SK-N-SH treated with all-trans-retinoic acid at 6 μM for 48 hours (cell line): Measurements from ENCODE around the gene LIPJ.

Source experiments
- ATAC-seq: fragments of 200-7000 bp; cut with Tn5 transposase; 3 replicates; pipeline ENCODE4 v1.9.1; 2020; ENCODE audit warnings: mild to moderate bottlenecking, moderate library complexity
- ARNTL ChIP-seq: fragments of 450-650 bp; formaldehyde crosslinking; IDR thresholded peaks from 2 replicates; pipeline ENCODE4 v1.5.0; 2020; ENCODE audit warnings: low read depth, mild to moderate bottlenecking, moderate library complexity, borderline replicate concordance
- BACH2 ChIP-seq: fragments of 250-450 bp; sonication (Bioruptor Pico); IDR thresholded peaks from 2 replicates; pipeline ENCODE4 v1.9.0; 2021; ENCODE audit warnings: mild to moderate bottlenecking, borderline replicate concordance
- CSDC2 ChIP-seq: fragments of 250-450 bp; sonication (Bioruptor Pico); IDR thresholded peaks from 2 replicates; pipeline ENCODE4 v1.5.0; 2020; ENCODE audit warnings: mild to moderate bottlenecking, moderate library complexity
- ESRRG ChIP-seq: fragments of 250-450 bp; sonication (Bioruptor Pico); IDR thresholded peaks from 2 replicates; pipeline ENCODE4 v1.6.1; 2021; ENCODE audit warnings: mild to moderate bottlenecking
- GLIS3 ChIP-seq: fragments of 250-450 bp; sonication (Bioruptor Pico); IDR thresholded peaks from 2 replicates; pipeline ENCODE4 v1.5.0; 2020; ENCODE audit warnings: mild to moderate bottlenecking, moderate library complexity
- ISL1 ChIP-seq: fragments of 250-450 bp; sonication (Bioruptor Pico); IDR thresholded peaks from 2 replicates; pipeline ENCODE4 v2.1.2; 2022; ENCODE audit warnings: mild to moderate bottlenecking, moderate library complexity
- OSR1 ChIP-seq: fragments of 250-450 bp; sonication (Bioruptor Pico); IDR thresholded peaks from 2 replicates; pipeline ENCODE4 v1.8.0; 2022; ENCODE audit warnings: moderate library complexity, mild to moderate bottlenecking, inconsistent platforms
- PPARA ChIP-seq: fragments of 250-450 bp; sonication (Bioruptor Pico); IDR thresholded peaks from 2 replicates; pipeline ENCODE4 v1.5.0; 2020; ENCODE audit warnings: mild to moderate bottlenecking, borderline replicate concordance
- RARB ChIP-seq: fragments of 250-450 bp; sonication (Bioruptor Pico); IDR thresholded peaks from 2 replicates; pipeline ENCODE4 v1.8.0; 2021; ENCODE audit warnings: mild to moderate bottlenecking, moderate library complexity
- SNAI2 ChIP-seq: fragments of 250-450 bp; sonication (Bioruptor Pico); IDR thresholded peaks from 2 replicates; pipeline ENCODE4 v1.5.0; 2020; ENCODE audit warnings: mild to moderate bottlenecking, moderate library complexity
- TCF4 ChIP-seq: fragments of 250-450 bp; sonication (Bioruptor Pico); IDR thresholded peaks from 2 replicates; pipeline ENCODE4 v1.8.0; 2021; ENCODE audit warnings: mild to moderate bottlenecking, moderate library complexity, borderline replicate concordance
- TOX ChIP-seq: fragments of 250-450 bp; sonication (Bioruptor Pico); IDR thresholded peaks from 2 replicates; pipeline ENCODE4 v1.8.0; 2021; ENCODE audit warnings: mild to moderate bottlenecking, moderate library complexity, borderline replicate concordance
- ZC3H10 ChIP-seq: fragments of 250-450 bp; sonication (Bioruptor Pico); IDR thresholded peaks from 2 replicates; pipeline ENCODE4 v1.5.1; 2021; ENCODE audit warnings: mild to moderate bottlenecking, moderate library complexity
- ZFP3 ChIP-seq: fragments of 250-450 bp; sonication (Bioruptor Pico); IDR thresholded peaks from 2 replicates; pipeline ENCODE4 v1.5.0; 2020; ENCODE audit warnings: mild to moderate bottlenecking, moderate library complexity
- ZFP30 ChIP-seq: fragments of 450-650 bp; formaldehyde crosslinking; IDR thresholded peaks from 2 replicates; pipeline ENCODE4 v1.5.0; 2022; ENCODE audit warnings: mild to moderate bottlenecking, moderate library complexity
- ZNF565 ChIP-seq: fragments of 450-650 bp; formaldehyde crosslinking; conservative IDR thresholded peaks from 2 replicates; pipeline ENCODE4 v1.5.0; 2020; ENCODE audit warnings: low read depth, mild to moderate bottlenecking, moderate library complexity
- ZNF70 ChIP-seq: fragments of 450-650 bp; formaldehyde crosslinking; IDR thresholded peaks from 2 replicates; pipeline ENCODE4 v1.5.0; 2020; ENCODE audit warnings: mild to moderate bottlenecking, moderate library complexity
- ZNF8 ChIP-seq: fragments of 450-650 bp; formaldehyde crosslinking; IDR thresholded peaks from 2 replicates; pipeline ENCODE4 v1.5.0; 2020; ENCODE audit warnings: mild to moderate bottlenecking, moderate library complexity
- TF ChIP-seq, protein P1 (sequence below): fragments of 250-450 bp; sonication (Bioruptor Pico); IDR thresholded peaks from 2 replicates; pipeline ENCODE4 v1.8.0; 2020; ENCODE audit warnings: mild to moderate bottlenecking, moderate library complexity, borderline replicate concordance
- TF ChIP-seq, protein P2 (sequence below): fragments of 250-450 bp; sonication (Bioruptor Pico); IDR thresholded peaks from 2 replicates; pipeline ENCODE4 v1.5.1; 2021; ENCODE audit warnings: mild to moderate bottlenecking, moderate library complexity
- TF ChIP-seq, protein P3 (sequence below): fragments of 250-450 bp; sonication (Bioruptor Pico); IDR thresholded peaks from 2 replicates; pipeline ENCODE4 v1.8.0; 2021; ENCODE audit warnings: low read depth, mild to moderate bottlenecking, moderate library complexity, borderline replicate concordance
- TF ChIP-seq, protein P4 (sequence below): fragments of 250-450 bp; sonication (Bioruptor Pico); IDR thresholded peaks from 2 replicates; pipeline ENCODE4 v1.5.1; 2020; ENCODE audit warnings: low read depth, mild to moderate bottlenecking, moderate library complexity

Gene LIPJ

DNA sequence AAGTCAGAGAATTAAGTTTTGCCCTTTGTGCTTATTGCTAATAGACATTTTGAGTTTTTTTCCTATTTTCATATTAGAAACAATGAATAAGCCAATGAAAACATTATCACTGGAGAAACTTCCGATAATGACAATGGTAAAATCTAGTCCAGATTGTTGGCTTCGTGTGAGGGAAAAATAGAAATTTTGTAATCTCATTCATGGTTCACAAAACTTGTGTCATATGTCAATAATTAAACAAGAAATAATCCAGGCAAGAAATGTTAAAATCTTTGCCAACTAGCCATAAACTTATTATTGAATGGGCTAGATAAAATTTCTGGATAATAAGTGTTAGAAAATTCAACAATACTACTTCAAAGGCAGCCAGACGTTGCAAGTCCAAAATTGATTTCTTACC is 40.1 kb upstream of the LIPJ start:
- no peak for ATAC-seq
- TF ChIP-seq BACH2, result no peak
- no peak for TF ChIP-seq ARNTL (CRISPR knock-in tag)
- no peak for TF ChIP-seq TCF4 (CRISPR knock-in tag)
- TF ChIP-seq ZNF8 (CRISPR knock-in tag), result no peak
- TF ChIP-seq CSDC2 (CRISPR knock-in tag), result no peak
- TF ChIP-seq, protein P1, sequence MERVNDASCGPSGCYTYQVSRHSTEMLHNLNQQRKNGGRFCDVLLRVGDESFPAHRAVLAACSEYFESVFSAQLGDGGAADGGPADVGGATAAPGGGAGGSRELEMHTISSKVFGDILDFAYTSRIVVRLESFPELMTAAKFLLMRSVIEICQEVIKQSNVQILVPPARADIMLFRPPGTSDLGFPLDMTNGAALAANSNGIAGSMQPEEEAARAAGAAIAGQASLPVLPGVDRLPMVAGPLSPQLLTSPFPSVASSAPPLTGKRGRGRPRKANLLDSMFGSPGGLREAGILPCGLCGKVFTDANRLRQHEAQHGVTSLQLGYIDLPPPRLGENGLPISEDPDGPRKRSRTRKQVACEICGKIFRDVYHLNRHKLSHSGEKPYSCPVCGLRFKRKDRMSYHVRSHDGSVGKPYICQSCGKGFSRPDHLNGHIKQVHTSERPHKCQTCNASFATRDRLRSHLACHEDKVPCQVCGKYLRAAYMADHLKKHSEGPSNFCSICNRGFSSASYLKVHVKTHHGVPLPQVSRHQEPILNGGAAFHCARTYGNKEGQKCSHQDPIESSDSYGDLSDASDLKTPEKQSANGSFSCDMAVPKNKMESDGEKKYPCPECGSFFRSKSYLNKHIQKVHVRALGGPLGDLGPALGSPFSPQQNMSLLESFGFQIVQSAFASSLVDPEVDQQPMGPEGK (CRISPR knock-in tag), result no peak
- TF ChIP-seq, protein P2, sequence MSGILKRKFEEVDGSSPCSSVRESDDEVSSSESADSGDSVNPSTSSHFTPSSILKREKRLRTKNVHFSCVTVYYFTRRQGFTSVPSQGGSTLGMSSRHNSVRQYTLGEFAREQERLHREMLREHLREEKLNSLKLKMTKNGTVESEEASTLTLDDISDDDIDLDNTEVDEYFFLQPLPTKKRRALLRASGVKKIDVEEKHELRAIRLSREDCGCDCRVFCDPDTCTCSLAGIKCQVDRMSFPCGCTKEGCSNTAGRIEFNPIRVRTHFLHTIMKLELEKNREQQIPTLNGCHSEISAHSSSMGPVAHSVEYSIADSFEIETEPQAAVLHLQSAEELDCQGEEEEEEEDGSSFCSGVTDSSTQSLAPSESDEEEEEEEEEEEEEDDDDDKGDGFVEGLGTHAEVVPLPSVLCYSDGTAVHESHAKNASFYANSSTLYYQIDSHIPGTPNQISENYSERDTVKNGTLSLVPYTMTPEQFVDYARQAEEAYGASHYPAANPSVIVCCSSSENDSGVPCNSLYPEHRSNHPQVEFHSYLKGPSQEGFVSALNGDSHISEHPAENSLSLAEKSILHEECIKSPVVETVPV (CRISPR knock-in tag), result no peak
- no peak for TF ChIP-seq OSR1 (CRISPR knock-in tag)
- TF ChIP-seq ESRRG, result no peak
- no peak for TF ChIP-seq PPARA
- no peak for TF ChIP-seq ZNF70 (CRISPR knock-in tag)
- TF ChIP-seq SNAI2 (CRISPR knock-in tag), result no peak
- no peak for TF ChIP-seq GLIS3
- TF ChIP-seq TOX, result no peak
- no peak for TF ChIP-seq ZFP3 (CRISPR knock-in tag)
- TF ChIP-seq ZNF565 (CRISPR knock-in tag), result no peak
- TF ChIP-seq RARB (CRISPR knock-in tag), result no peak
- TF ChIP-seq, protein P3, sequence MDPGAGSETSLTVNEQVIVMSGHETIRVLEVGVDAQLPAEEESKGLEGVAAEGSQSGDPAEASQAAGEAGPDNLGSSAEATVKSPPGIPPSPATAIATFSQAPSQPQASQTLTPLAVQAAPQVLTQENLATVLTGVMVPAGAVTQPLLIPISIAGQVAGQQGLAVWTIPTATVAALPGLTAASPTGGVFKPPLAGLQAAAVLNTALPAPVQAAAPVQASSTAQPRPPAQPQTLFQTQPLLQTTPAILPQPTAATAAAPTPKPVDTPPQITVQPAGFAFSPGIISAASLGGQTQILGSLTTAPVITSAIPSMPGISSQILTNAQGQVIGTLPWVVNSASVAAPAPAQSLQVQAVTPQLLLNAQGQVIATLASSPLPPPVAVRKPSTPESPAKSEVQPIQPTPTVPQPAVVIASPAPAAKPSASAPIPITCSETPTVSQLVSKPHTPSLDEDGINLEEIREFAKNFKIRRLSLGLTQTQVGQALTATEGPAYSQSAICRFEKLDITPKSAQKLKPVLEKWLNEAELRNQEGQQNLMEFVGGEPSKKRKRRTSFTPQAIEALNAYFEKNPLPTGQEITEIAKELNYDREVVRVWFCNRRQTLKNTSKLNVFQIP, result no peak
- TF ChIP-seq, all 23 proteins: peak for 0

DNA sequence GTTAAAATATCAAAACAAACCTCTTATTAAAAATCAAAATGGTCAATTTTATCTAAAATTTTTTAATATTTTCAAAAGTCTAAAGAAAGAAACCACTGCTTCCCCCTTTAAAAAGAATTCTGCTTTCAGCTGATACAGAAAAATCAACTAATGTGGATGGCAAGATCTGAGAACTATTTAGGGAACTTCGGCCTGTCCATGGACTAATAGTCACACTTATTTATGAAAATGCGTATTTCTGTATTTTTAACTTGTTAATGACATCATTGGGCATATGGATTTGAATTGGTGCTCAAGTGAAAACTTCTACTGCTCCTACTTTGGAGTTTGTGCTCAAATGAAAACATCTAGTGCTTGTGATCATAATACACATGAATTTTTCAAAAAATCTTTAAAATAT is 35.3 kb upstream of the LIPJ start:
- no peak for ATAC-seq
- TF ChIP-seq PPARA (no peak), BACH2 (no peak), ARNTL (CRISPR knock-in tag) (no peak), OSR1 (CRISPR knock-in tag) (no peak), ZC3H10 (CRISPR knock-in tag) (no peak)
- TF ChIP-seq, protein P4, sequence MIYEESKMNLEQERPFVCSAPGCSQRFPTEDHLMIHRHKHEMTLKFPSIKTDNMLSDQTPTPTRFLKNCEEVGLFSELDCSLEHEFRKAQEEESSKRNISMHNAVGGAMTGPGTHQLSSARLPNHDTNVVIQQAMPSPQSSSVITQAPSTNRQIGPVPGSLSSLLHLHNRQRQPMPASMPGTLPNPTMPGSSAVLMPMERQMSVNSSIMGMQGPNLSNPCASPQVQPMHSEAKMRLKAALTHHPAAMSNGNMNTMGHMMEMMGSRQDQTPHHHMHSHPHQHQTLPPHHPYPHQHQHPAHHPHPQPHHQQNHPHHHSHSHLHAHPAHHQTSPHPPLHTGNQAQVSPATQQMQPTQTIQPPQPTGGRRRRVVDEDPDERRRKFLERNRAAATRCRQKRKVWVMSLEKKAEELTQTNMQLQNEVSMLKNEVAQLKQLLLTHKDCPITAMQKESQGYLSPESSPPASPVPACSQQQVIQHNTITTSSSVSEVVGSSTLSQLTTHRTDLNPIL (CRISPR knock-in tag), result no peak
- TF ChIP-seq, protein P2 (CRISPR knock-in tag), result no peak

DNA sequence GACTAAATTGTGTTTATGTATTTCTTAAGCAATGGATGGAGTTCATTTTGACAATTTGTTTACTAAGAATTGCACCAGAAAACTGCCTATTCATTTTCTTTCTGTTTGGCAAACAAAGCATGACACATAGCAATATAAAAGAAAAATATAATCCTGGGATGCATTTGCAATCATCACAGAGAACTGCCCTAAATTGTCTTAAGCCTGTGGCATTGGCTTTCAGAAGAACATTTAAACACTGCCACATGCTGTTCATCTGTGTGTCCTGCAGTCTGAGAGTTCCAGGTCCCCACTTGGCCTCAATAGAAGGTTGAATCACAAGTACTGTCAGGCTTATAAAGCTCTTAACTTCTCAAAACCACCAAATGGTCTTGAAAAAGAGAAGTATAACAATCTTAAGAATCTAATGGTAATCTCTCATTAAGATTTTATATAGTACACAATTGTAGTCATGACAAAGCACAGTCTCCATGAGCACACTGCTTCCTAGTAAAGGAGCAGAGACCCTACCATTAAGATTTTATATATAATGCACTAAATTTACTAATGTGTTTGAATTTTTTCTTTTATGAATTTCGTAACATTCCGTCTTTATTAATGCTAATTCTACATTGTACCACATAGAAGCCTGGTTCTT is 33.3 kb upstream of the LIPJ start:
- ATAC-seq, result peak; percentile 97
- no peak for TF ChIP-seq CSDC2 (CRISPR knock-in tag)
- TF ChIP-seq OSR1 (CRISPR knock-in tag), result no peak
- no peak for TF ChIP-seq ZFP30
- no peak for TF ChIP-seq TCF4 (CRISPR knock-in tag)
- no peak for TF ChIP-seq TOX
- TF ChIP-seq GLIS3, result no peak
- TF ChIP-seq, protein P2 (CRISPR knock-in tag), result no peak
- no peak for TF ChIP-seq ZNF8 (CRISPR knock-in tag)
- TF ChIP-seq, protein P1 (CRISPR knock-in tag), result no peak
- TF ChIP-seq ISL1, result no peak
